HCT116 (cell line): ENCODE data around the gene TGFBRAP1. TPM values are rescaled to one million over a fixed set of nuclear protein-coding genes. Genes with fewer than 3 reads are reported as not detected.

ENCODE experiments used
- ATAC-seq: fragments of 200-7000 bp; cut with Tn5 transposase; 2 replicates; pipeline ENCODE4 v1.9.1; 2020; ENCODE audit warnings: mild to moderate bottlenecking, moderate library complexity
- BruUV-seq: library from RNA; stranded (reverse); fragments of 400-500 nt; replicated peaks from 2 replicates; lab custom pipeline; 2021; lab: Mats Ljungman, UMichigan
- CTCF ChIA-PET: fragments of 300-600 bp; sonication (Branson Sonifier 250); formaldehyde crosslinking; loops from one replicate; lab custom pipeline; 2021; ENCODE audit warnings: antibody characterized with exemption; lab: Charles Lee
- POLR2A ChIA-PET: fragments of 300-600, 350-600 bp; sonication (Branson Sonifier 250); formaldehyde crosslinking; loops from one replicate; lab custom pipeline; 2021; ENCODE audit warnings: antibody characterized with exemption; lab: Charles Lee
- RAD21 ChIA-PET, 2 experiments: fragments of 300-600 bp; sonication (Branson Sonifier 250); formaldehyde crosslinking; loops; one replicate each; lab custom pipeline; 2023; ENCODE audit warnings: low total read pairs in 2 of 2; ENCODE audit not compliant: uncharacterized antibody in 2 of 2, unreplicated experiment in 2 of 2, low non-redundant PET in 1 of 2; lab: Charles Lee
- DNase-seq: peaks from one replicate; pipeline ENCODE4 v3.0.0-alpha.2; 2010; ENCODE audit warnings: low read depth, low spot score
- H2AFZ ChIP-seq: fragments of 200-600 bp; shearing (Covaris generic), sonication (generic); 2 replicates; pipeline ENCODE4 v1.6.1; 2017; ENCODE audit warnings: low read depth, mixed run types, mixed read lengths, antibody characterized with exemption, low read length; ENCODE audit not compliant: poor library complexity, severe bottlenecking
- H3K27ac ChIP-seq: 2 replicates; pipeline ENCODE4 v1.5.1; 2012; ENCODE audit warnings: low read depth, low read length
- H3K27me3 ChIP-seq: fragments of 200-600 bp; sonication (generic); 2 replicates; pipeline ENCODE4 v1.6.1; 2016; ENCODE audit warnings: mixed run types, low read length, mixed read lengths; ENCODE audit not compliant: insufficient read depth
- H3K36me3 ChIP-seq, 2 experiments: fragments of 200-500 bp in 1 of 2; fragments of 200-600 bp in 1 of 2; sonication (Bioruptor generic) in 1 of 2; sonication (generic) in 1 of 2; 2 replicates each; pipeline versions ENCODE4 v1.5.1 to v1.6.1; 2014 to 2016; ENCODE audit warnings: low read length in 2 of 2, inconsistent platforms in 1 of 2, mixed read lengths in 1 of 2, mixed run types in 1 of 2; ENCODE audit not compliant: insufficient read depth in 2 of 2, control insufficient read depth in 1 of 2
- H3K4me1 ChIP-seq, 2 experiments: fragments of 200-600 bp in 1 of 2; sonication (generic) in 1 of 2; 2 replicates each; pipeline versions ENCODE4 v1.5.1 to v1.6.1; 2012 to 2017; ENCODE audit warnings: low read length in 2 of 2, inconsistent platforms in 1 of 2, mild to moderate bottlenecking in 1 of 2, mixed read lengths in 1 of 2, mixed run types in 1 of 2, moderate library complexity in 1 of 2; ENCODE audit not compliant: insufficient read depth in 2 of 2, control insufficient read depth in 1 of 2
- H3K4me2 ChIP-seq: fragments of 200-600 bp; sonication (generic); 2 replicates; pipeline ENCODE4 v1.6.1; 2017; ENCODE audit warnings: mixed run types, low read length, mixed read lengths
- H3K4me3 ChIP-seq, 2 experiments: fragments of 200-600 bp in 1 of 2; sonication (generic) in 1 of 2; replicated peaks in 1 of 2; 2 replicates each; pipeline ENCODE4 v1.5.1; 2011 to 2016; ENCODE audit warnings: low read length in 2 of 2, control low read depth in 1 of 2, low read depth in 1 of 2, mild to moderate bottlenecking in 1 of 2, mixed read lengths in 1 of 2, mixed run types in 1 of 2
- H3K79me2 ChIP-seq: fragments of 200-600 bp; sonication (generic); 2 replicates; pipeline ENCODE4 v1.6.1; 2017; ENCODE audit warnings: mild to moderate bottlenecking, mixed run types, low read length, moderate library complexity, mixed read lengths; ENCODE audit not compliant: insufficient read depth
- H3K9ac ChIP-seq: fragments of 200-600 bp; sonication (generic); 2 replicates; pipeline ENCODE4 v1.6.1; 2016; ENCODE audit warnings: low read length, mixed read lengths
- H3K9me2 ChIP-seq: fragments of 200-600 bp; sonication (generic), shearing (Covaris generic); 2 replicates; pipeline ENCODE4 v1.6.1; 2017; ENCODE audit warnings: mixed run types, mild to moderate bottlenecking, moderate library complexity; ENCODE audit not compliant: insufficient read depth
- H3K9me3 ChIP-seq, 2 experiments: fragments of 200-500 bp in 1 of 2; fragments of 200-600 bp in 1 of 2; sonication (Bioruptor generic) in 1 of 2; sonication (generic) in 1 of 2; 2 replicates each; pipeline ENCODE4 v1.6.1; 2014 to 2017; ENCODE audit warnings: low read length in 2 of 2, mixed read lengths in 2 of 2, inconsistent platforms in 1 of 2, low read depth in 1 of 2, mild to moderate bottlenecking in 1 of 2, mixed run types in 1 of 2, moderate library complexity in 1 of 2; ENCODE audit not compliant: control insufficient read depth in 1 of 2, insufficient read depth in 1 of 2
- H4K20me1 ChIP-seq: fragments of 200-600 bp; sonication (generic), shearing (Covaris generic); 2 replicates; pipeline ENCODE4 v1.6.1; 2017; ENCODE audit warnings: mixed run types, mild to moderate bottlenecking, moderate library complexity; ENCODE audit not compliant: insufficient read depth
- CTCF ChIP-seq, 3 experiments: fragments of 200-600 bp in 1 of 3; sonication (generic) in 1 of 3; IDR thresholded peaks in 2 of 3; conservative IDR thresholded peaks in 1 of 3; 2 replicates each; pipeline ENCODE4 v1.5.1; 2012 to 2017; ENCODE audit warnings: low read depth in 2 of 3, low read length in 2 of 3, antibody characterized with exemption in 1 of 3, borderline replicate concordance in 1 of 3, control low read depth in 1 of 3, mild to moderate bottlenecking in 1 of 3, mixed read lengths in 1 of 3, mixed run types in 1 of 3, moderate library complexity in 1 of 3; ENCODE audit not compliant: insufficient read depth in 1 of 3
- ELF1 ChIP-seq: IDR thresholded peaks from 2 replicates; pipeline ENCODE4 v1.6.1; 2012; ENCODE audit warnings: low read depth, borderline replicate concordance
- EZH2 ChIP-seq: fragments of 200-600 bp; sonication (generic); IDR thresholded peaks from 2 replicates; pipeline ENCODE4 v1.6.1; 2017; ENCODE audit warnings: antibody characterized with exemption, mixed run types
- RAD21 ChIP-seq: IDR thresholded peaks from 2 replicates; pipeline ENCODE4 v1.6.1; 2012; ENCODE audit warnings: low read depth, mild to moderate bottlenecking
- ZNF274 ChIP-seq: fragments of 200-500 bp; sonication (Bioruptor generic); IDR thresholded peaks from 2 replicates; pipeline ENCODE4 v1.6.1; 2014; ENCODE audit warnings: mild to moderate bottlenecking, low read depth, low read length, inconsistent platforms
- intact Hi-C: fragments of 100-400 bp; cut with micrococcal nuclease; formaldehyde crosslinking; loops from 2 replicates; pipeline ENCODE4 v1.10.0; 2022
- total RNA-seq: library from RNA; stranded (reverse); gene quantifications from one replicate; pipeline ENCODE4 v1.2.1, GENCODE V29; 2021; ENCODE audit not compliant: unreplicated experiment

TGFBRAP1 gene
- total RNA-seq, 1 experiment from 2014 or later: 18.3 TPM

DNA sequence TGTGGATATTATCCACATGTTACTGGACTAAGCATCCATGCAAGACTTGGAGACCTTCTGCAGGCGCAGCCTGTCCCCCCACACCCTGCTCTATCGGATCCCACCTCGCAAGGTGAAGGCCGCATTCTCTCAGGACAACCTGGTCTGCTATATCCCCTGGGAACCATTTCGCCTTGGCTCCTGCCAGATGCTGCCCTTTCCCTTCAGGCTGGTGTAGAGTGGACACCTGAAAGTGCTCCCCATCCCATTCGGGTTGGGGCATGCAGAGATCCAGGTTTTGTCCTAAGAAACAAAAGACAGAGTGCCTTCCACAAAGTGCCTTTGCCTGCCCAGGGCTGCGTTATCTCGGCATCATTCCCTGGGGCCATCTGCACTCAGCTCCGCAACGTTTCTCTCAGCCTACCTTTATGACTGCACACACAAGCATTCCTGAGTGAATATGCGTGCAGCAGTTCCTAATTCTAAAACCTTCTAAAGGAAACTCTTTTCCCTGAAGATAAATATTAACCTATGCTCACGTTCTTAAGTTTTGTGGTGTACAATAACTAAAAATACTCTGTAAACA, 48.8 kb upstream of the TGFBRAP1 start:
- Histone ChIP-seq H4K20me1 (no peaks in the 10 kb centered on the region), H2AFZ (no peak overlapping the region), H3K36me3 (peaks cover 18 to 57% of the 10 kb centered on the region in 2 experiments; a peak in 2 of 4 replicates), H3K27ac (no peak overlapping the region), H3K9me2 (no peaks in the 10 kb centered on the region), H3K79me2 (peaks cover 85% of the 10 kb centered on the region), H3K4me3 (no peak overlapping the region), H3K27me3 (no peaks in the 10 kb centered on the region), H3K4me1 (no peaks in the 10 kb centered on the region), H3K9ac (no peak overlapping the region), H3K4me2 (no peak overlapping the region), H3K9me3 (no peaks in the 10 kb centered on the region)
- CTCF ChIA-PET: interaction anchor here (0.8 to 0.9 kb wide), 2 partner anchors 140 to 143 kb away, joined by 3 read pairs; no protein-coding TSS in a partner anchor
- intact Hi-C loops: no loop called here
- no peak for DNase-seq
- TF ChIP-seq ELF1: no peak
- BruUV-seq: no TSS peak
- POLR2A ChIA-PET: no interaction called here
- ATAC-seq: 0 out of 2 replicates have a peak, but pooled peaks have one; percentile 13
- RAD21 ChIA-PET: no interaction called here

- intact Hi-C loops: no loop called here
- H3K79me2 ChIP-seq: peaks cover 84% of the 10 kb centered on the region
- BruUV-seq: no TSS peak
- no peak overlapping the region for H3K9ac ChIP-seq
- H4K20me1 ChIP-seq: no peaks in the 10 kb centered on the region
- H3K36me3 ChIP-seq: peaks cover 20 to 57% of the 10 kb centered on the region in 2 experiments; a peak in 2 of 4 replicates
- H2AFZ ChIP-seq: no peak overlapping the region
- no peaks in the 10 kb centered on the region for H3K27me3 ChIP-seq
- no peak overlapping the region for H3K4me2 ChIP-seq
- RAD21 ChIA-PET: no interaction called here
- no peak for TF ChIP-seq ZNF274
- no peak for TF ChIP-seq EZH2
- peak; percentile 50; the same call in 1 of the 2 replicates for TF ChIP-seq RAD21
- peak in 2 of 3 experiments; percentile 12 to 18; a peak in 1 of 6 replicates for TF ChIP-seq CTCF (IDR thresholded peaks at IDR 0.05 in 2 of 3, conservative IDR thresholded peaks at IDR 0.05 in 1 of 3; ENCODE audit: borderline replicate concordance in 1 of 3, insufficient read depth in 1 of 3, low read depth in 2 of 3, low read length in 2 of 3)
- no peak overlapping the region for H3K4me3 ChIP-seq
- POLR2A ChIA-PET: no interaction called here
- CTCF ChIA-PET: interaction anchor here (0.8 to 0.9 kb wide), 2 partner anchors 141 to 143 kb away, joined by 3 read pairs; no protein-coding TSS in a partner anchor
- no peaks in the 10 kb centered on the region for H3K9me3 ChIP-seq
- H3K27ac ChIP-seq: no peak overlapping the region
- ATAC-seq (peak; percentile 35; the same call in 1 of the 2 replicates), DNase-seq (no peak)
- H3K4me1 ChIP-seq: no peaks in the 10 kb centered on the region
- no peaks in the 10 kb centered on the region for H3K9me2 ChIP-seq
These were observed 48.3 kb upstream of the TGFBRAP1 start for GRCh38 chr2:105377871-105378270.
